ENCODE results near the gene KBTBD8. TPM values are rescaled to one million over a fixed set of nuclear protein-coding genes. Genes with fewer than 3 reads are reported as not detected.

KBTBD8 gene
- total RNA-seq, result 1 to 10 TPM; 1.1 to 8.4 (median 3.8) TPM

DNA sequence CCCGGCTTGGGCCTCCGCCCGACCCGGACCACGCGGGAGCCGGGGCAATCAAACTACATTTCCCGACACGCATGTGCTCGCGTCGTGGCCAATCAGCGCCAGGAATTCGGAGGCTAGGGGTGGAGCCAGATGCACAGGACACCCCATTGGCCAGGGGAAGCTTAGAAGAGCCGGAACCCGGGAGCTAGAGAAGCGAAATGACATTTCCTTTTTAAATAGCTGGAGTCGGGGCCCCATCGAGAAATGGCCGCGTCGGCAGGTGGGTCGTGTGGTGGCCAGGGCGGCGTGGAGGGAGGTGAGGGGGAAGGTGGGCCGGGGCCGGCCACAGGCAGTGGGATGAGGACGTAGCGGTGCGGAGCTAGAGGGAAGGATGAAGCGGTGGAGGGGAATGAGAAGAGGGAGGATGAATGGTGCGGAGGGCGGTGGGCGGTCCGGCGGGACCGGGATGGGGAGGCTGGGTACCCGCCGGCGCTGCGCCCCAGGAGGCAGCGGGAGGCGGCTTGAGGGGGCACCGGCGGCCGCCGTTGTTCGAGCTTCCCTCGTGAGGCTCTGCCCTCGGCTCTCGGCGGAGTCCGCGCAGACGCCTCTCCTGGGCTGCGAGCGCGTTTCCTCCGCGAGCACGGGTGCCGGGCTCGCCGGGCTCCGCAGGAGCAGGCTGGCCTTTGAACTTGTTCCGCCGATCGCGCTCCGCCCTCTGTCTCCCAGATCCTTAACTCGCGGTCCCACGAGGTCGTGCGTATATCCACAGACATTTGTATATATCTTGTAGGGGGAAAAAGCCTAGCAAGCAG, at the start of gene KBTBD8:
Gene KBTBD8, plus strand, starts transcription at position 195 of the 791 bp plus-strand sequence. Its CDS starts 49 bp downstream, at position 244.
- Histone ChIP-seq H3K27me3 (no peaks in the 10 kb centered on the region), H3K4me1 (peaks cover 7 to 15% (median 13%) of the 10 kb centered on the region in 4 donors), H3K36me3 (no peaks in the 10 kb centered on the region), H3K27ac (peak within 1 kb of the TSS; percentile 64 to 86 (median 78)), H3K9me3 (no peaks in the 10 kb centered on the region), H3K4me3 (peak within 1 kb of the TSS; percentile 91 to 97 (median 94))
- DNase-seq (peak; percentile 97 to 98), ATAC-seq (ENCODE audit: low FRiP score in 2 of 2) (peak; percentile 100)
- WGBS, 2 donors, result 0 to 1% methylated on average over 42 to 75 of the region's 75 CpGs
- TF ChIP-seq POLR2AphosphoS5 (IDR thresholded peaks at IDR 0.05) (peak; percentile 59 to 68), EP300 (IDR thresholded peaks at IDR 0.05) (no peak), CTCF (IDR thresholded peaks at IDR 0.05) (no peak), POLR2A (IDR thresholded peaks at IDR 0.05) (peak in 2 of 4 donors; percentile 23 to 64)

GRCh38 chr3:66948838-66949237, 49.3 kb upstream of the KBTBD8 start:
- ATAC-seq (ENCODE audit: low FRiP score in 2 of 2), result no peak
- DNase-seq, result no peak
- TF ChIP-seq POLR2AphosphoS5 (IDR thresholded peaks at IDR 0.05) (no peak), EP300 (IDR thresholded peaks at IDR 0.05) (no peak), POLR2A (IDR thresholded peaks at IDR 0.05) (no peak)
- H3K27ac ChIP-seq, result no peak overlapping the region
- H3K4me1 ChIP-seq, result no peaks in the 10 kb centered on the region
- peaks cover 0 to 1% (median 0%) of the 10 kb centered on the region in 4 donors for H3K9me3 ChIP-seq
- 77 to 82% methylated on average over 2 of the region's 2 CpGs for WGBS, 2 donors
- no peak overlapping the region for H3K4me3 ChIP-seq
- no peaks in the 10 kb centered on the region for H3K27me3 ChIP-seq
- H3K36me3 ChIP-seq, result no peaks in the 10 kb centered on the region

DNA sequence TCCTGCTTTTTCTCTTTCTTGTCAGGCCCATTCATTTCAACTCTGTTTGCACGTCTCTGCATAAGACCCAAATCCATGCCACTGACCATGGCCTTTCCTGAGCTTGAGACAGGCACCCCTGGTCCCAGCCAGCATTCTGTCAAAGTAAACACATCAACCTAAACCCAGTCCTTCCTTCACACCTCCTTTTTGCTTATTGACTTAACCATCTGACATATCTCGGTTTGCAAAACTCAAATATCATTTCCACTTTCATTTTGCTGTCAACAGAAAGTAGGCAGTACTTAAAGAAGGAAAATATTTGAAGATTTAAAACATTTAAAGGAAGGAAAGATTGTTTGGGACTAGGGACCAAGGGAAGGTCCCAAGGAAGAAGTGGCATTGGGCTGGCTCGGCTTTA, 48.2 kb upstream of the KBTBD8 start:
- no peak overlapping the region for H3K27ac ChIP-seq
- H3K4me1 ChIP-seq, result no peaks in the 10 kb centered on the region
- 72 to 73% methylated on average over 3 of the region's 3 CpGs for WGBS, 2 donors
- no peak overlapping the region for H3K4me3 ChIP-seq
- H3K9me3 ChIP-seq, result no peaks in the 10 kb centered on the region
- ATAC-seq (ENCODE audit: low FRiP score in 2 of 2) (no peak), DNase-seq (no peak)
- TF ChIP-seq POLR2AphosphoS5 (IDR thresholded peaks at IDR 0.05) (no peak), CTCF (IDR thresholded peaks at IDR 0.05) (no peak), EP300 (IDR thresholded peaks at IDR 0.05) (no peak), POLR2A (IDR thresholded peaks at IDR 0.05) (no peak)
- H3K36me3 ChIP-seq, result no peaks in the 10 kb centered on the region
- H3K27me3 ChIP-seq, result no peaks in the 10 kb centered on the region

DNA sequence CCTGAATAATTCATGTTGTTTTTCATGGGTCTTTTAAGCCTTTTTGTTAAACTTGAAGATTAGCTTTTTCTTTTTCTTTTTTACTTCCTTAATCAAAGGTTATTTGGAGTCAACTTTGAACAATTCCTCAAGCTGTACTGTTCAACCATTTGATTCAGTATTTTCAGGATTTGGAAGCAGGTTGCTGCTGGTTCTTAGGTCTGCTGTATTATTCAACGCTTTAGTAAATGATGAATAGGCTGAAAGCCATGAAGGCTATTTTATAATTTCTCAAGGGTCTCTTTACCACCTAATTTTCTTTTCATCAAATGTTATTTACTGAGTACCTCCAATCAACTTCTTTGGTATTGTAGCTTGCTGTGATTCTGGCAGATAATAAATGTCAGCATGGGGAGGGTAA, 45.8 kb upstream of the KBTBD8 start:
- TF ChIP-seq EP300 (IDR thresholded peaks at IDR 0.05) (no peak), POLR2A (IDR thresholded peaks at IDR 0.05) (no peak), POLR2AphosphoS5 (IDR thresholded peaks at IDR 0.05) (no peak), CTCF (IDR thresholded peaks at IDR 0.05) (no peak)
- H3K27ac ChIP-seq, result no peak overlapping the region
- H3K9me3 ChIP-seq, result no peaks in the 10 kb centered on the region
- DNase-seq (no peak), ATAC-seq (ENCODE audit: low FRiP score in 2 of 2) (no peak)
- no peaks in the 10 kb centered on the region for H3K27me3 ChIP-seq
- H3K4me3 ChIP-seq, result no peak overlapping the region
- WGBS, 2 donors, result 76 to 81% methylated on average over 1 of the region's 1 CpG
- H3K36me3 ChIP-seq, result no peaks in the 10 kb centered on the region
- H3K4me1 ChIP-seq, result no peaks in the 10 kb centered on the region

DNA sequence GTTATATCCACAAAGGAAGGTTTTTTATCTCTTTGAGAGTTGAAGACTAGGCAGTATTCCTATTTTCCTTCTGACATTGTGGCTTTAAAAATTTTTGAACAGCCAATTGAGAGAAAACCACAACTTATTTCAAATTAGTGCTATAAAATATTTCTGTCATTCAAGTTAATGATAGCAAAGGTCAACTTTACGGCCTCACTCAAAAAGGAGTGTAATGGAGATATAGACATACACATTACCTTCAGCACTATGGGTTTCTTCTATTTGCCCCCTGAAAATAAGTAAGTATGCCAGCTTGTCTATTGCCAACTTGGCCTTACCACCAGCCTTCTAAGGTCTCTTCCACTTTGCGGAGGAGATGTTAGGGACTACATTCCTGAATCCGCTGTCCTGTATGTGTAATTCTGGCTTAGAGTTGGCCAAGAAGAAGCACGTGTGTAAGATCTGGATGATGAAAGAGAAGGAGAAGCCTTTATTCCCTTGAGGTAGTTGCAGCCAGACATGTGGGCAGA, 44.1 kb upstream of the KBTBD8 start:
- DNase-seq, result no peak
- H3K27me3 ChIP-seq, result no peaks in the 10 kb centered on the region
- TF ChIP-seq POLR2A (IDR thresholded peaks at IDR 0.05) (no peak), POLR2AphosphoS5 (IDR thresholded peaks at IDR 0.05) (no peak), CTCF (IDR thresholded peaks at IDR 0.05) (no peak), EP300 (IDR thresholded peaks at IDR 0.05) (no peak)
- no peak overlapping the region for H3K27ac ChIP-seq
- 91 to 96% methylated on average over 4 of the region's 4 CpGs for WGBS, 2 donors
- H3K9me3 ChIP-seq, result no peaks in the 10 kb centered on the region
- H3K4me3 ChIP-seq, result no peak overlapping the region
- no peaks in the 10 kb centered on the region for H3K36me3 ChIP-seq
- H3K4me1 ChIP-seq, result no peaks in the 10 kb centered on the region
- ATAC-seq (ENCODE audit: low FRiP score in 2 of 2), result no peak
